ENCODE measurements around the gene CLPSL1.

- no peak for TF ChIP-seq CTCF (IDR thresholded peaks at IDR 0.05)
- TF ChIP-seq REST (IDR thresholded peaks at IDR 0.05; ENCODE audit: insufficient read depth in 1 of 2, low read depth in 2 of 2, low read length in 1 of 2), result no peak
- no peak for TF ChIP-seq TCF7L2 (IDR thresholded peaks at IDR 0.05; ENCODE audit: low read depth, low read length)
- no peak for TF ChIP-seq POLR2AphosphoS5 (IDR thresholded peaks at IDR 0.05; ENCODE audit: low read depth, low read length)
- no peak for TF ChIP-seq SIN3A (IDR thresholded peaks at IDR 0.05; ENCODE audit: borderline replicate concordance, insufficient read depth, low read depth, low read length)
Observed at GRCh38 chr6:35780719-35781118, at the start of gene CLPSL1.
